Regular cardiac myocyte (primary cell): ENCODE data around the gene FERMT3. TPM values are rescaled to one million over a fixed set of nuclear protein-coding genes. Genes with fewer than 3 reads are reported as not detected.

Experiments used
- total RNA-seq: library from RNA; depleted of rRNA; stranded (reverse); fragments of >200 nt; gene quantifications from 2 replicates; pipeline ENCODE4 v1.2.3, GENCODE V29; 2014

The FERMT3 gene
- total RNA-seq = 6.7 and 9.6 TPM in 2 replicates

GRCh38 chr11:64206457-64207255, at the start of gene FERMT3:
TSS of gene FERMT3 (plus strand) at chr11:64206721. CDS start at chr11:64207365, 644 bp downstream.

GRCh38 chr11:64165842-64166635, 40.5 kb upstream of the FERMT3 start, which contains the start of gene MACROD1:
TSS of gene MACROD1 (minus strand) at chr11:64166113. CDS start at chr11:64165994, 119 bp downstream.

GRCh38 chr11:64185693-64186491, 20.6 kb upstream of the FERMT3 start, which contains the start of gene STIP1:
TSS of gene STIP1 (plus strand) at chr11:64186171. CDS start at chr11:64186262, 91 bp downstream.

GRCh38 chr11:64225608-64226506, 19.3 kb downstream of the FERMT3 start, which contains the start of the genes NUDT22 and TRPT1:
TSS of gene NUDT22 (plus strand) at chr11:64226274. CDS start at chr11:64226653, 379 bp downstream.
TSS of gene TRPT1 (minus strand) at chr11:64226186. CDS start at chr11:64225860, 326 bp downstream.

GRCh38 chr11:64230171-64230984, 23.9 kb downstream of the FERMT3 start, which contains the start of gene DNAJC4:
TSS of gene DNAJC4 (plus strand) at chr11:64230548. CDS start at chr11:64230855, 307 bp downstream.

GRCh38 chr11:64233913-64234586, 27.5 kb downstream of the FERMT3 start, which contains the start of gene VEGFB:
TSS of gene VEGFB (plus strand) at chr11:64234584. CDS start at chr11:64234834, 250 bp downstream.

GRCh38 chr11:64240435-64241240, 34.1 kb downstream of the FERMT3 start, which contains the start of gene FKBP2:
TSS of gene FKBP2 (plus strand) at chr11:64241095. CDS start at chr11:64242388, 1,293 bp downstream.

GRCh38 chr11:64246871-64247728, 40.6 kb downstream of the FERMT3 start, which contains the start of gene PPP1R14B:
TSS of gene PPP1R14B (minus strand) at chr11:64246943. CDS start at chr11:64246673, 270 bp downstream.

GRCh38 chr11:64251016-64251752, 44.7 kb downstream of the FERMT3 start, which contains the start of gene PLCB3:
TSS of gene PLCB3 (plus strand) at chr11:64251530. CDS start at chr11:64251650, 120 bp downstream.

Other genes with a start within 250 kb of the FERMT3 start
- gene COX8A, start 232.1 kb upstream of the FERMT3 start, total RNA-seq = 283 and 342 TPM in 2 replicates
- 47.6 and 92.2 TPM in 2 replicates for gene OTUB1, start 220.3 kb upstream of the FERMT3 start, total RNA-seq
- gene FLRT1, start 170.8 kb upstream of the FERMT3 start, total RNA-seq = not detected in 2 replicates
- gene MACROD1, start 40.6 kb upstream of the FERMT3 start, total RNA-seq = 8.1 and 21.7 TPM in 2 replicates
- gene STIP1, start 20.6 kb upstream of the FERMT3 start, total RNA-seq = 125 and 414 TPM in 2 replicates
- gene TRPT1, start 19.5 kb downstream of the FERMT3 start, total RNA-seq = 37.0 and 48.2 TPM in 2 replicates
- gene NUDT22, start 19.6 kb downstream of the FERMT3 start, total RNA-seq = 61.7 and 73.2 TPM in 2 replicates
- gene DNAJC4, start 23.8 kb downstream of the FERMT3 start, total RNA-seq = 8.5 and 9.2 TPM in 2 replicates
- gene VEGFB, start 27.9 kb downstream of the FERMT3 start, total RNA-seq = 14.6 and 17.2 TPM in 2 replicates
- 86.8 and 87.4 TPM in 2 replicates for gene FKBP2, start 34.4 kb downstream of the FERMT3 start, total RNA-seq
- gene PPP1R14B, start 40.2 kb downstream of the FERMT3 start, total RNA-seq = 191 and 431 TPM in 2 replicates
- gene PLCB3, start 44.8 kb downstream of the FERMT3 start, total RNA-seq = 33.0 and 75.5 TPM in 2 replicates
- 41.0 and 51.0 TPM in 2 replicates for gene BAD, start 77.9 kb downstream of the FERMT3 start, total RNA-seq
- 7.7 and 8.2 TPM in 2 replicates for gene GPR137, start 79.1 kb downstream of the FERMT3 start, total RNA-seq
- not detected in 2 replicates for gene KCNK4, start 84.6 kb downstream of the FERMT3 start, total RNA-seq
- 0.28 TPM in 1 of 2 replicates, not detected in the other for gene CATSPERZ, start 93.6 kb downstream of the FERMT3 start, total RNA-seq
- 31.9 and 36.4 TPM in 2 replicates for gene ESRRA, start 98.8 kb downstream of the FERMT3 start, total RNA-seq
- gene TRMT112, start 110.8 kb downstream of the FERMT3 start, total RNA-seq = 260 and 325 TPM in 2 replicates
- 261 and 263 TPM in 2 replicates for gene PRDX5, start 111.4 kb downstream of the FERMT3 start, total RNA-seq
- 1.2 and 2.3 TPM in 2 replicates for gene CCDC88B, start 133.5 kb downstream of the FERMT3 start, total RNA-seq
- 29.0 and 61.3 TPM in 2 replicates for gene RPS6KA4, start 152.4 kb downstream of the FERMT3 start, total RNA-seq